Activated CD8-positive, alpha-beta memory T cell treated with anti-CD3 and anti-CD28 coated beads, Interleukin-2, amount 10 ng/mL, durations not matched to agents 7 days and 5 days (primary cell): ENCODE data around the gene KRTAP4-7. TPM values are rescaled to one million over a fixed set of nuclear protein-coding genes. Genes with fewer than 3 reads are reported as not detected.
"Not testable (repeated sequence)": the region's sequence is repeated elsewhere in the genome, so short reads cannot be mapped to it uniquely, and the experiment has no call there.

Experiments
- ATAC-seq: fragments of 150-1000 bp; cut with Tn5 transposase; one replicate; pipeline ENCODE4 v1.10.0; 2021; ENCODE audit warnings: moderate library complexity
- CTCF ChIA-PET: fragments of 350-600 bp; sonication (Branson Sonifier 250); formaldehyde crosslinking; loops from one replicate; lab custom pipeline; 2021; ENCODE audit warnings: antibody characterized with exemption; lab: Charles Lee
- DNase-seq: peaks from one replicate; pipeline ENCODE4 v3.0.0-alpha.2; 2020
- H3K27ac Mint-ChIP-seq: one replicate; pipeline ENCODE4 v1.8.0; 2021; ENCODE audit warnings: mild to moderate bottlenecking, mixed read lengths
- H3K27me3 Mint-ChIP-seq: one replicate; pipeline ENCODE4 v1.8.0; 2021; ENCODE audit warnings: mixed read lengths
- H3K36me3 Mint-ChIP-seq: one replicate; pipeline ENCODE4 v1.8.0; 2021; ENCODE audit warnings: mild to moderate bottlenecking, mixed read lengths
- H3K4me1 Mint-ChIP-seq: one replicate; pipeline ENCODE4 v1.8.0; 2021; ENCODE audit warnings: mixed read lengths
- H3K4me3 Mint-ChIP-seq: one replicate; pipeline ENCODE4 v1.8.0; 2021; ENCODE audit warnings: mild to moderate bottlenecking, moderate library complexity, mixed read lengths
- H3K9me3 Mint-ChIP-seq: one replicate; pipeline ENCODE4 v1.8.0; 2022; ENCODE audit warnings: low read depth, mixed read lengths
- total RNA-seq, 2 experiments: library from RNA; stranded (reverse); gene quantifications; one replicate each; pipeline ENCODE4 v1.2.3, GENCODE V29; 2021

Gene KRTAP4-7
- total RNA-seq, 2 experiments from 2014 or later, result not detected

DNA sequence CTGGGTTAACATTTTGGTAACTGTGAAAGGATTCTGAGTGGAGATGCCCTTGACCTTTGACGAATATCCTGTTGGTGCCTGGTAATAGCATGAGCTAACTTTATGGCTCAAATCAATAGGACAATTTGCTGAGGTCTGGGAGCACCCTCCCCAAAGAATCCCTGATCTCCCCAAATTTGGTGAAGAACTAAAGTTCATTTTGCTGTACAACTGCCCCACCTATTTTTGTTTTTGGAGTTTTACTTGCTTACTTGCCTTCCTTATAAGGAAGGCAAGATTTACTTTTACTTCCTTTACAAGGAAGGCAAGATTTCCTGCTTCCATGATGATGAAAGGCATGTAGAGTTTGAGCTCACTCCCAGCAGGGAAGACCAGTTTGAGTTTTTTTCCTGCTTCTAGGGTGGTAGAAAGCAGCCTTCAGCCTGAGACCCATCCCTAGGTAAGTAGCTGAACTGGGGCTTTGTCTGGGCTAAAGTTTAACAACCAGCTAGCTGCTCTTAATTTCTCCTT, 24.0 kb downstream of the KRTAP4-7 start:
- Mint-ChIP-seq H3K36me3 (peaks cover 2% of the 10 kb centered on the region), H3K4me1 (peaks cover 6% of the 10 kb centered on the region), H3K9me3 (peaks cover 5% of the 10 kb centered on the region), H3K27ac (no peak overlapping the region), H3K27me3 (peaks cover 32% of the 10 kb centered on the region), H3K4me3 (no peak overlapping the region)
- ATAC-seq (no peak), DNase-seq (no peak)
- CTCF ChIA-PET, result no interaction called here

DNA sequence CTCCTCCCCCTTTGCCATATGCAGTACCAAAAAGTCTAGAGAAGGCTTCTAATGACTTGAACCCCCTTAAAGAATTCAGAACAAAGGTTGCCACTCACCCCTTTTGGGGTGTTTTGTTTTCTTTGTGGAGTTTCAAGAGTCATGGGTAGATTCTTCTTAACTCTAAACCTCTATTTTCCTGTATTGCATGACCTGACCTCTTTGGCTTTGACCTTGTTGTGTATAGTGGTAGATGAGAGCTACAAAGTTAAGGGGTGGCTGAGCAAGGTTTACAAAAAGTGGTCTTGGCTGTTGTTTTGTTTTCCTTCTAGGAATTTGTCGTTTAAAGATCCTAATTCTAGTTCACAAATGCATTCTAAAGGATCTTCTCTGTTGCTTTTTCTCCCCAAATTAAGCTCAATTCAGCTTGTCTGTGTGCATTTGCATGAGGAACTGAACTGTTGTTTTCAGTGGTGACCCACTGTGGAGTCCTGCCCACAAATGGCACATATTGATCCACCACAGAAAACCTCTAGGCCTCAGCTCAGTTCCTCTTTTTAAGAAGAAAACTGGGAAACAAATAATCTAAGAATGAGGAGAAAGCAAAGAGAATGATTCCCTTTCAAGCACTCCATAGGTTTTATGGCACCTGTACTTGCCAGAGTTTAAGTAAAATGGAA, 24.9 kb downstream of the KRTAP4-7 start:
- CTCF ChIA-PET, H3K36me3 Mint-ChIP-seq, H3K4me1 Mint-ChIP-seq, ATAC-seq, H3K4me3 Mint-ChIP-seq, H3K9me3 Mint-ChIP-seq, H3K27ac Mint-ChIP-seq, DNase-seq: not testable (repeated sequence)
- H3K27me3 Mint-ChIP-seq, result peaks cover 32% of the 10 kb centered on the region

- no peak for ATAC-seq
- Mint-ChIP-seq H3K4me1 (peaks cover 6% of the 10 kb centered on the region), H3K36me3 (peaks cover 2% of the 10 kb centered on the region), H3K4me3 (no peak overlapping the region), H3K27ac (no peak overlapping the region), H3K27me3 (peaks cover 27% of the 10 kb centered on the region), H3K9me3 (peaks cover 5% of the 10 kb centered on the region)
- no peak for DNase-seq
- CTCF ChIA-PET, result no interaction called here
Measured at GRCh38 chr17:41111151-41111885, 27.4 kb downstream of the KRTAP4-7 start.

DNA sequence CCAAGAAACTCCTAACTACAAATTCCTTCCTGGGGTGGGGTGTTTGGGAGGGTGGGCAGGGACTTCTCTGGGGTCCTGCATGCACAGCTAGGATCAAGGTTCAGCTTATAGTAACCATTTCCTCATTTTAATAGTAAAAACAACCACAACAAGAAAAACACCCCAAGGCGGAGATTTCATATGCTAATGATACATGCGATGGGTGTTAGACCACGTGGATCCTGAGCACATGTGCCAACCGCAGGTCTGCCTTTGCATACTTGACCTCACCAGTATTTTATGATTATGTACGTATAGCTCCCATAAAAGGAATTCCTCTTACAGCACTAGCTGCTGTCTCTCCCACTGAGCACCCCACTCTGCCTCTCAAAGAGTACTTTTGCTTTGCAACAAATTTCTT, 32.3 kb downstream of the KRTAP4-7 start:
- ATAC-seq (no peak), DNase-seq (no peak)
- peaks cover under 1% of the 10 kb centered on the region for H3K9me3 Mint-ChIP-seq
- peaks cover under 1% of the 10 kb centered on the region for H3K36me3 Mint-ChIP-seq
- peaks cover 6% of the 10 kb centered on the region for H3K4me1 Mint-ChIP-seq
- CTCF ChIA-PET, result no interaction called here
- H3K27me3 Mint-ChIP-seq, result peaks cover 12% of the 10 kb centered on the region
- H3K27ac Mint-ChIP-seq, result no peak overlapping the region
- no peak overlapping the region for H3K4me3 Mint-ChIP-seq

DNA sequence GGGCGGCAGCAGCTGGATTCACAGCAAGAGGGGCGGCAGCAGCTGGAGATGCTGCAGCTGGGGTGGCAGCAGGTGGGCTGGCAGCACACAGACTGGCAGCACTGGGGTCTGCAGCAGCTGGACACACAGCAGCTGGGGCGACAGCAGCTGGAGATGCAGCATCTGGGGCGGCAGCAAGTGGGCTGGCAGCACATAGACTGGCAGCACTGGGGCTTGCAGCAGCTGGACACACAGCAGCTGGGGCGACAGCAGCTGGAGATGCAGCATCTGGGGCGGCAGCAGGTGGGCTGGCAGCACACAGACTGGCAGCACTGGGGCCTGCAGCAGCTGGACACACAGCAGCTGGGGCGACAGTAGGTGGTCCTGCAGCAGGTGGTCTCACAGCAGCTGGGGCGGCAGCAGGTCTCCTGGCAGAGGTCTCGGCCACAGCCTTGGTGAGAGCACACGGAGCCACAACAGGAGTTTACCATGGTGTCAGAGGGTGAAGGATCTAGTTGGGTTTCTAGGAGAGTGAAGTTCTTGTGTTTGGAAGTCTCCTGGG, 34.0 kb downstream of the KRTAP4-7 start, which contains the start of gene KRTAP4-11:
TSS of gene KRTAP4-11 (minus strand) at position 528 of the 541 bp plus-strand sequence. CDS start at position 470, 58 bp downstream.
- H3K27me3 Mint-ChIP-seq, result peaks cover 16% of the 10 kb centered on the region
- H3K36me3 Mint-ChIP-seq, H3K4me3 Mint-ChIP-seq, DNase-seq, CTCF ChIA-PET, H3K9me3 Mint-ChIP-seq, ATAC-seq, H3K4me1 Mint-ChIP-seq, H3K27ac Mint-ChIP-seq: not testable (repeated sequence)

- ATAC-seq (no peak), DNase-seq (no peak)
- H3K4me1 Mint-ChIP-seq, result peaks cover 7% of the 10 kb centered on the region
- no peaks in the 10 kb centered on the region for H3K36me3 Mint-ChIP-seq
- CTCF ChIA-PET, result no interaction called here
- peaks cover 21% of the 10 kb centered on the region for H3K27me3 Mint-ChIP-seq
- no peaks in the 10 kb centered on the region for H3K9me3 Mint-ChIP-seq
- no peak overlapping the region for H3K4me3 Mint-ChIP-seq
- H3K27ac Mint-ChIP-seq, result no peak overlapping the region
Measured at GRCh38 chr17:41118721-41119120, 34.8 kb downstream of the KRTAP4-7 start.

DNA sequence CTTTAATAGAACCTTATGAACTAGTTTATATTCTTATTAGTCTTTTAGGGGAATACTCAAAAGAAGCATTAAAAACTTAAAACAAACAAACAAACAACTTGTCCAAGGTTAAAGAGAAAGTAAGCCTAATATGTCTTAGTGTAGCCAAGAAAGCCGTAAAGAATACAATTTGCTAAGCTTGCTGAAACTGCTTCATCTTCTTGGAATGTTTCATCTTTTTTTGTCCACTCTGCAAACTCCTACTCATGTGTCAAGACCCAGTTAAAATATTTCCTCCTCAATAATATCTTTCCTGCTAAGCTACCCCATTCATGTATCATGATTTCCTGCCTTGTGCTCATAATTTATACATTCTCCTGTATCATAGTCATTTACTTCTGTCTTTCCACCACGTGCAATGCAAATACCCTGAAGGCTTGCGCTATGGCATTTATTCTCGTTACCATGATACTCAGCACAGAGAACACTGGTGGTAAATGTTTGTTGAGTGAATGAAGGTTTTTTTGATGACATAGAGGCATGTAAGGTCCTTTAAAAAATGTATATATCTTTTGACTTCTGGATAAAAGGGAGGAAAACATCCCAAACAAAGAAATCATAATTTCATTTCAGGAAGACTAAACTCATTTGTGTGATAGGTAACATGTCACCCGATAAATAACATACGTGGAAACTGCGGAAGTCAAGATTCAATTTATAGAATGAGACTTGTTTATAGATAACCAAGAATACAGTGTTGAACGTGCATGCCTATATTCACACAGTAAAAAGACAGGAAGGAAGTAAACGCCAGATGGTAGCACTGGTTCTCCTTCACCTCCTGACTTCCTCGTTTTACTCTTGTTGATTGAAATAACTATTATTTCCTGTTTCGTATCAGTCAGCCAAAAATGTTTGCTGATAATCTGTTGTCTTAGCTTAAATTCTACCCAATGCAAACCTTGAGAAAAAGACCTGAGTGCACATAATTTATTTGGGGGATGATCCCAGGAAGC, 36.0 kb downstream of the KRTAP4-7 start:
- H3K4me3 Mint-ChIP-seq, CTCF ChIA-PET: not testable (repeated sequence)

DNA sequence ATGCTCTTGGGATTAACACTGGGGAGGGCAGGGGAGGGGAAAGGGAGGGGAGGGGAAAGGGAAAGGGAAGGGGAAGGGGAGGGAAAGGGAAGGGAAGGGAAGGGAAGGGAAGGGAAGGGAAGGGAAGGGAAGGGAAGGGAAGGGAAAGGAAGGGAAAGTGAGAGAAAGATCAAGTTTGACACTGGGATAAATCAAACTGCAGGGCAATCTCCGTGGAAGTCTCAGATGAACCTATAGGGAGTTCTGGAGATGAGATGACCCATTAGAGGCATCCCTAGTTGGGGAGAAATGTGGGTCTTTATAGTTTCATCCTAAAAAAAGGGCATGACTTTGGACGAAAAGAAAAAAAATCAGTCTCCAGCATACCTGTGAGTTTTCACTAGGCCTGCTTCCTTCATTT, 37.8 kb downstream of the KRTAP4-7 start:
- Mint-ChIP-seq H3K27ac (no peak overlapping the region), H3K4me3 (no peak overlapping the region), H3K4me1 (peaks cover 11% of the 10 kb centered on the region), H3K9me3 (peaks cover 2% of the 10 kb centered on the region), H3K27me3 (peaks cover 18% of the 10 kb centered on the region), H3K36me3 (no peaks in the 10 kb centered on the region)
- DNase-seq, result no peak
- ATAC-seq, result no peak
- CTCF ChIA-PET, result no interaction called here

More for the DNA sequence above, 36.0 kb downstream of the KRTAP4-7 start:
- DNase-seq, H3K4me1 Mint-ChIP-seq, H3K9me3 Mint-ChIP-seq, ATAC-seq, H3K27ac Mint-ChIP-seq, H3K36me3 Mint-ChIP-seq: not testable (repeated sequence)
- peaks cover 21% of the 10 kb centered on the region for H3K27me3 Mint-ChIP-seq

- DNase-seq, H3K9me3 Mint-ChIP-seq, ATAC-seq, H3K36me3 Mint-ChIP-seq, H3K27ac Mint-ChIP-seq, H3K4me3 Mint-ChIP-seq, CTCF ChIA-PET: not testable (repeated sequence)
- peaks cover 15% of the 10 kb centered on the region for H3K27me3 Mint-ChIP-seq
- H3K4me1 Mint-ChIP-seq, result peaks cover 11% of the 10 kb centered on the region
Measured at GRCh38 chr17:41123292-41123990, 39.5 kb downstream of the KRTAP4-7 start.

GRCh38 chr17:41123991-41124371, 40.0 kb downstream of the KRTAP4-7 start, which contains the start of gene KRTAP4-12:
Gene KRTAP4-12 (minus strand): TSS chr17:41124182. CDS start chr17:41124122, 60 bp downstream.
- H3K27ac Mint-ChIP-seq, CTCF ChIA-PET, H3K36me3 Mint-ChIP-seq, DNase-seq, H3K9me3 Mint-ChIP-seq, ATAC-seq, H3K4me3 Mint-ChIP-seq: not testable (repeated sequence)
- Mint-ChIP-seq H3K4me1 (peaks cover 11% of the 10 kb centered on the region), H3K27me3 (peaks cover 15% of the 10 kb centered on the region)

DNA sequence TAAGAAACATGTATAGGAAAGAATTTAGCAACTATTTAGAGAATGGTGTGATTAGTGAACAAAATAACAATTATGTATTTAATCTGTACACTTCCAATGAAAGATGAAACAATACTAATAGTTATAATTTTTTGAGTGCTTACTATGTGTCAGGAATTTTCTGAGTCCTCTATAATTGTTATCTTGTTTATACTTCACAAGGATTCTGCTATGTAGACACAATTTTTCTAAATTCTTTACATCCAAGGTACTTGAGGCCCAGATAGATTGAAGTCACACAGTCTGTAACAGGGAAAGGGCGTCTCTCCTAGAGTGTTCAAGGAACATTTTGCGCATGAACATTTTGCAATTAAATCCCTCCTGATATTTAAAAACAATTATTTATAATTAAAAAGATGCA, 41.1 kb downstream of the KRTAP4-7 start:
- no peak overlapping the region for H3K4me3 Mint-ChIP-seq
- no peak for ATAC-seq
- peaks cover 18% of the 10 kb centered on the region for H3K27me3 Mint-ChIP-seq
- H3K9me3 Mint-ChIP-seq, result peaks cover 2% of the 10 kb centered on the region
- H3K4me1 Mint-ChIP-seq, result peaks cover 10% of the 10 kb centered on the region
- H3K36me3 Mint-ChIP-seq, result no peaks in the 10 kb centered on the region
- H3K27ac Mint-ChIP-seq, result no peak overlapping the region
- CTCF ChIA-PET, result no interaction called here
- no peak for DNase-seq

GRCh38 chr17:41126412-41126811, 42.5 kb downstream of the KRTAP4-7 start:
- DNase-seq, result no peak
- no peak for ATAC-seq
- Mint-ChIP-seq H3K36me3 (no peaks in the 10 kb centered on the region), H3K9me3 (peaks cover 2% of the 10 kb centered on the region), H3K27ac (no peak overlapping the region), H3K4me1 (peaks cover 5% of the 10 kb centered on the region), H3K27me3 (peaks cover 18% of the 10 kb centered on the region), H3K4me3 (no peak overlapping the region)
- CTCF ChIA-PET, result no interaction called here
